GM21619 (cell line): ENCODE results near the gene AP5Z1.

Source experiments
- ATAC-seq: cut with Tn5 transposase; IDR thresholded peaks from one replicate; pipeline ENCODE4 v1.9.1; 2021; ENCODE audit not compliant: unreplicated experiment

Gene AP5Z1

DNA sequence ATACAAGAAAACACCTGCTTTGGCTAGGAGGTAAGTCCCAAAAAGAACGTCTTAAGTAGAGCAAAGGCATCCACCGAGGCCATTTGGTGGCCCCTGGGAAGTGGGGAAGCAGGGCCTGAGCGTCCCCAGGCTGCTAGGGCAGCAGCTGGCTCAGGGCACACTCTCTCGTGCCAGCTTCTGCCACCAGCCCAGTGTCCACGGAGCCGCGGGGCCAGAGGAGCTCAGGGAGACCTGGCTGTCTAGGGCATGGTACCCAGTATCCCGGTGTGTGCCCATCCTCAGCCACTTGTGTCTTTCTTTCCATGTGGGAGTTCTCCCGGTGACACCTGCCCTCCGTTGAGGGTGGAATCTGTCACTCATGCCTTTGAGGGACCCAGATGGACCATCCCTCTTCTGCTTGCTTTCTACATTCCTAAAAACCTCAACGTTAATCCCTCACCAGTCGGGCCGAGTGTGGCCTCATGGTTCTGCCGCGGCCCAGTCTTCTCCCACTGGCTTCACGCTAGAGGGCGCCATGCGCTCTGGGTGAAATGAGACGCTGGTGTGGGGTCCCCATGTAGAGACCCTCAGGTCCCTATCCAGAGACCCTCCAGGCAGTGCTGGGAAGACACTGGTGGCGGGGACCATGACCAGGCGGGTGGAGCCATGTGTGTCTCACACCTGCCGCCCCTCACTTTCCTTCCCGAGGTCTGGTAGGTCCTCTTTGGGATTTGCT is 9.5 kb upstream of the AP5Z1 start:
- ATAC-seq = no peak

DNA sequence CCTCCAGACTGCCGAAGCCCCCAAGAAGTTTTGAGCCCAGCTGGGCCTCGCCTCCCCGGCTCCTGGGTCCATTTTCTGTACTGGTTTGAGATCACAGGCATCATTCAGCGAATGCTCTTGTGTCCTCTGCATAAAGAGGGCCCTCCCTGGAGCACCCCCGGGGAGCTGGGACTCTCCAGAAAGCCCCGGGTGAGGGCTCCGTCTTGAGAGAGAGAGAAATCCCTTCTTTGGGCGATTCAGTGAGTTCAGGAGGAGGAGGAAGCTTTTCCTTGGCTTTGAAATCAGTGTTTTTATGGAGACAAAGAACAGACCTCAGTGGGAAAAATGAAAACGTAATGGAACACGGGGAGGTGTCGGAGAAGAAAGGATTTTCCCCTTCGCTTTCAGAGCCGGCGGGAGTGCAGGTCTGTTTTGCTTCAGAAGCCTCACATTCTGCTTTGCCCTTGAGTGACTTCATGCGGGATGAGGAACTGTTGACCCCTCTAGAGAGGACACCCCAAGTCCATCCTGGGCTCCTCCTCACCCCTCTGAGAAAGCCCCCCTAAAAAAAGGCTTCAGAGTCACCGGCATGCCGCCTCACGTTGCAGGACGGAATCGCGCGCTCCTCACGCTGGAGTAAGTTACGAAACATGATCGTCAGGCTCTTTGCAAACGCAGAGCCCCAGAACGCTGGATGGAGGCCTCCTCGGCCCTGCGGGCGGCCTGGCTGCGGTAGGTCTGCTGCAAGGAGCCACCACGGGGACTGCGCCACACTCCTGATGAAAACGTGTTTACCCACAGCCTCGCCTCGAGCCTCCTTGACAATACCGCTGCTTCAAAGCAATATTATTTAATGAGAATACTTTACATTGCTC is 8.5 kb upstream of the AP5Z1 start:
- ATAC-seq = no peak

DNA sequence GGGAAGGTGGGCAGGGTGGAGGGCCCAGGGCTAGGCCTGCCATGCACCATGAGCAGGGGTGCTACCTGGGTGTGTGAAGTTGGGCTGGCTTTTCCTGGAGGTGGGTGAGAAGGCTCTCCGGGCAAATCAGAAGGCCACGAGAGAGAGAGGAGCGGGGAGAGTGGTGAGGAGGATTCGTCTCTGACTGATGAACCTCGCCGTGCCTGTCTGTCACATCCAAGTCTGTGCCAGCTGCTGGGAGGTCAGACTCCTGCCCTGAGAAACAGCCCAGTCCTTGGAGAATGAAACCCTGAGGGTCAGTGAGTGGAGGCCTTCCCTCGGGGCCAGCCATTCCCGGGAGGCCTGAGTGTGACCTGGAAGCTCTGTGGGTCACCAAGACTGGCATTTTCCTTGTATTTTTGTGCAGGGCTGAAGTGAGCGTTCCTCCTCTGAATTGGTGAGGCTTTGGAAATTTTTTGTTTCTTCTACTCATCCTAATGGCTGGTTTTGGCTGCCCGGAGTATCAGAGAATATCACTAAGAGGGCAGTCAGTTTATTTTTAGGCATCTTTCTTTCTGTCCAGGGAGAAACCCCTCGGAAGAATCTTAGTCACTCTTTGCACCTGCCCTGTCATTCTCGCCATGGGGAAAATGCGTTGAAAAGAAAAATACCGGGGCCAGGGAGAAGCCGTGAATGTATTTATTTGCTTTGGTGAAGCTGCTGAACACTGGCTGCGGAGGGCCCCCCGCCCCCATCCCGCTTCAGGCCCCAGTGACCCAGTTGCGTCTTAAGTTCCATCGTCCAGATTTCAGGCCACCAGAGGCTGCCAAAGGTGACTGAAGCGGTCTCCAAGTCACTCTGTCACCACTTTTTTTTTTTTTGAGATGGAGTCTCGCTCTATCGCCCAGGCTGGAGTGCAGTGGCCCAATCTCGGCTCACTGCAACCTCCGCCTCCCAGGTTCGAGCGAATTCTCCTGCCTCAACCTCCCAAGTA is 6.5 kb upstream of the AP5Z1 start:
- no peak for ATAC-seq

DNA sequence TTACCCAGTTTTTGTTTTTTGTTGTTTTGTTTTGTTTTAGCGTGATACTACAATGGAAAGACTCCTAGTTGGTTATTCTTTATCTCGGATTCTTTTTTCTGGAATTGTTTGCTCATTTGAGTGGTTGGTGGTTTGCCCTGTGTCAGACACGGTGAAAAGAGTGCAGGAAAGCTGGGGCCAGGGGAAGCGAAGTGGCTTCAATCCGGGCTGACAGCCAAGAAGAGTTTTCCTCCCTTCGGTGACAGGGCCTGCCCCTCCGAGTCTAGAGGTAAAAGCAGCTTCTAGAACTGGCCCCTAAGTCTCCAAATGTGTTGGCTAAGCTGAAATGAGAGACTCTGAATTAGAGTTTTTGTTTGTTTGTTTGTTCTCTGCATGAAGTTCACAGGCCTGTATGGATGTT is 5.7 kb upstream of the AP5Z1 start:
- no peak for ATAC-seq

DNA sequence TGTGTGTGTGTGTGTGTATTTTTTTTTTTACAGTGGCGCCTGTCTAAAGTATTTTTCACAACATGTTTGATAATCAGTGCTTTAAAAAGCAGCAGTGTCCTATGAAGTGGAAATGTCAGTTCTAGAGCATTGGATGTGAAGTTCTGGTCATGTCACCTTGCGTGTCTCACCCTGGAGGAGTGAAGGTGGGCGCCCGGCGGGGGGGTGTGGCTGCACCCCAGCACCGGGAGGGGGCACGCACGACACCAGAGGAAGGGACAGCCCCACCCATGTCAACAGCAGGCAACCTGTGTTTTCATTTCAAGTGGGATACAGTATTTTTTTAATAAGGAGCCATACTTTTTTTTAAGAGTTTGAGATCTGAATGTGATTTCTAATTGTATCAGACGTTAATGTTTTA is 4.5 kb upstream of the AP5Z1 start:
- ATAC-seq = no peak

DNA sequence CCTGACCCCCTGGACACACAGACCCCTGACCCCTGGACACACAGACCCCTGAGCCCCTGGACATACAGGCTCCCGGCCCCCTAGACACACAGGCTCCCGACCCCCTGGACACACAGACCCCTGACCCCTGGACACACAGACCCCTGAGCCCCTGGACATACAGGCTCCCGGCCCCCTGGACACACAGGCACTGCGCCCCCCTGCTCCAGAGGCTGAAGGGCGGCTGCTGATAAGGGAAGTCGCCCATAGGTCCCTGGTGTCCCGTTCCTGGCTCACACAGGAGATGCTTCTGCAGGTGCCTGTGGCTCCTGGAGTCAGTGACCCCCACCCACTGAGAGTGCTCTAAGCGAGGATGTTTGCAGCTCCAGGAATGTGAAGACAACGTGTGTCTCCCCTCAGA is 3.7 kb upstream of the AP5Z1 start:
- ATAC-seq = no peak

DNA sequence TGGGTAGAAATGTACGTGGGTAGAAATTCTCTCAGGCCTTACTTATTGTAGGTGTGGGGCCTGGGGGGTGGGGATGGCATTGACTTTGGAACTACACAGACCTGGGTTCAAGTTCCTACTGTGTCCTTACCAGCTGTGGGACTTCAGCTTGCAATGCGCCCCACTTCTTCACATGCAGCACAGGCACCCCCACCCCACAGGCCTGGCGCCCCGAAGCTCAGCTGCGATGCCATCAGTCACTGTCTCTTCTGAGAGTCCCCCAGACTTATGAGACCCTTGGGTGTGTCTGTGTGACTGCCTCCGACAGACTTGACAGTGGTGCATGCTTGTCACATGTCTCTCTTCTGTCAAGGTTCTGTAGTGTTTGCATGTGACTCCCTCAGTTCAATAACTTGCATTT is 3.1 kb upstream of the AP5Z1 start:
- ATAC-seq = no peak

DNA sequence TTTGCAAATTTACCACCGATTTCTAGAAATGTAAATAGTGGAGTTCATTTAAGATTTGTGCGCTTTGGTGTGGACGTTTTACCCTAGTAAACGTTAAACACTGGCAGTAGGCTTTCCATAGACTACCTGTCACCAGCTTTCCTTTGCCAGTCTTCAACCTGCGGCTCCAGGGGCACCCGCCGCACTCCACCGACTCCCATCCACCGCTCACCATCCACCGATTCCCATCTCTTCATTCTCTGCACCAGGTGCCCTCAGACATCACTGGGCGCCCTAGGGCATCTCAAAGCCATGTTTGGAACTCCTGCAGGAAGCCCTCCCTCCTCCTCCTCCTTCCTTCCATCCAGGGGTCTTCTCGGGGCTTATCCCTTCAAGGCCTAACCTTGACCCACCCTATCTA is 1.4 kb upstream of the AP5Z1 start:
- ATAC-seq = no peak

DNA sequence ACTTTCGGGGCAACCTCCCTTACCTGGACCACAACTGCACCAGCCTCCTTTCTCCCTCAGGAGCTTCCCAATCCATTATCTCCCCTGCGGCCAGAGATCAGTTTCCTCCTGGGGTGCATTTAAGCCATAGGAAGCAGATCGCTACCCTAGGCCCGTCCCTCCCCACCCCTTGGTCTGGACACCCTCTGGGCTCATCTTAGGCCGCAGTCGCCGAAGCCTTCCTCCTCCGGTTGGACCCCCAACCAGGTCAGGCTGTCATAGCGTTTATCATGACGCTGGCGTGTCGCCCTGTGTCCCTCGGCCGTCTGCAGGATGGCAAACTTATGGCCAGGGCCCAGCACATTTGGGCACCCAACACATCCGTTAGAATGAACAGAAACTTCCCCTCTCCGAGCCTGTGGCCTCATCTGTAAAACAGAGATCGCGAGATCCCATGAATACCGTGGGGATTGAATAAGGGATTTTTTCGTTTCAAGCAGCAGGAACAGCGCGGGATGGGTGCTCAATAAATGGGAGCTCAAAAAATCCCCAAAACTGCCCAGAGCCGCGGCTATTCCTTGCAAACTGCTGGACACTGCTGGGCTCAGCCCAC is 669 bp upstream of the AP5Z1 start:
- ATAC-seq = peak; percentile 27

DNA sequence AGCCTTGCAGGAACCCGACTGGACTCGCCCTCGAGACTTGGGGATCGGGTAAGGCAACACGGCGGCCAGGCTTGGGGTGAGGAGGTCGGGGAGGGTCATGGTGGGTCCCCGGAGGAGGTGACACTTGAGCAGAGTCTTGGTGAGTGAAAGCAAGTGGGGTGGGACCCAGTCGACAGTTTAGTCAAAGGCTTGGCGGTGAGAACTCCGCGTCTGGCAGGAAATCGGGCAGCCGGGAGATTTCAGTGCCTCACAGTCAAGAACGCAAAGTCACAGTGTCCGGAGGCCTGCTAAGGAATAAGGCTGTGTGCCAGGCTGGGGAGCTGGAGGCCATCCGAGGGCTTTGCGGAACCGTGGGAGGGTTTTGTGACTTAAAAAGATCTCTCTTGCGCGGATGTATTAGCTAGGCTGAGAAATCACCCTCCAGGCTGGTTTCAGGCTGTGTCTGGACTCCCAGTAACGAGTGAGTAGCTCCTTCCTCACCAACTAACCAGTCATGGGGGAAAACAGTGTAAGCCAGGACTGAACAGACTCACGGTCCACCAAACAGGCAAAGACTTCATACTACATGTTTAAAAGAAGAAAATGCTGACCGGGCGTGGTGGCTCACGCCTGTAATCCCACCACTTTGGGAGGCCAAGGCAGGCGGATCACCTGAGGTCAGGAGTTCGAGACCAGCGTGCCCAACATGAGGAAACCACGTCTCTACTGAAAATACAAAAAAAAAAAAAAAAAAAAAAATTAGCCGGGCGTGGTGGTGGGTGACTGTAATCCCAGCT is 613 bp downstream of the AP5Z1 start:
- peak; percentile 17 for ATAC-seq

DNA sequence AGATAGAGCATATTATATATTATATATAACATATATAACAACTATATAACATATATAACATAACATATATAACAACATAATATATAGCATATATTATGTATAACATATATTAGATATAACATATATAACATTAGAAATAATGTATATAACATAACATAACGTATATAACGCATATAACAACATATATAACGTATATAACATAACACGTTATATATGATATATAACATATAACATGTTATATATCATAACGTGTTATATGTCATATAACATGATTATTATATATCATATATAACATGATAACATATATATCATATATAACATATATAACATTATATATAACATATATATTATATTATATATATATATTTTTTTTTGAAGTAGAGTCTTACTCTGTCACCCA is 3.7 kb downstream of the AP5Z1 start:
- no peak for ATAC-seq

DNA sequence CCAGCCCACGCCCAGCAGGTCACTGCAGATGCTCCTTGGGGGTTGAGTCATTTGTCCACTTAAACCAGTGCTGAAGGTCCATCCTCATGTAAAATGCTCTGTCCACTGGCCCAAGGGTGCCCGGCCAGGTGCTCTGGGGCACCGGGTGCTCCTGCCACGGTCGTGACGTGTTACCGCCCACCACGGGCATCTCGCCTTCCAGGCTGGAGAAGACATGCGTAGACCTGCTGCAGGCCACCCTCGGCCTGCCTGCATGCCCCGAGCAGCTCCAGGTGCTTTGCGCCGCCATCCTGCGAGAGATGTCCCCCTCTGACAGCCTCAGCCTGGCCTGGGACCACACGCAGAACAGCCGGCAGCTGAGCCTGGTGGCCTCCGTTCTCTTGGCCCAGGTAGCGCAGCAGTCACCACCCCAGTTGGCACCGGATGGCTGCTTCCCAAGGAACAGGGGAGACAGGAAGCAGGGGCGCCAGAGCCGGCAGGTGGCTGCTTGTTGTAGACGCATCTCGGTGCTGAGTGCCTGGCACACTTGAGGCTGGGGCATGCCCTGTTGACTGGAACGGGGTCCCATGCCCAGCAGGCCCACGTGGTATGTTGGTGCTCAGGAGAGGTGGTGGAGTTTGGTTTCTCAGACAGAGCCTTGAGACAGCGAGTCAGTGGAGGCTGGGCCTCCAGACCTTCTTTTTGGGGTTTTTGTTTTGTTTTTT is 6.1 kb downstream of the AP5Z1 start:
- ATAC-seq = no peak

DNA sequence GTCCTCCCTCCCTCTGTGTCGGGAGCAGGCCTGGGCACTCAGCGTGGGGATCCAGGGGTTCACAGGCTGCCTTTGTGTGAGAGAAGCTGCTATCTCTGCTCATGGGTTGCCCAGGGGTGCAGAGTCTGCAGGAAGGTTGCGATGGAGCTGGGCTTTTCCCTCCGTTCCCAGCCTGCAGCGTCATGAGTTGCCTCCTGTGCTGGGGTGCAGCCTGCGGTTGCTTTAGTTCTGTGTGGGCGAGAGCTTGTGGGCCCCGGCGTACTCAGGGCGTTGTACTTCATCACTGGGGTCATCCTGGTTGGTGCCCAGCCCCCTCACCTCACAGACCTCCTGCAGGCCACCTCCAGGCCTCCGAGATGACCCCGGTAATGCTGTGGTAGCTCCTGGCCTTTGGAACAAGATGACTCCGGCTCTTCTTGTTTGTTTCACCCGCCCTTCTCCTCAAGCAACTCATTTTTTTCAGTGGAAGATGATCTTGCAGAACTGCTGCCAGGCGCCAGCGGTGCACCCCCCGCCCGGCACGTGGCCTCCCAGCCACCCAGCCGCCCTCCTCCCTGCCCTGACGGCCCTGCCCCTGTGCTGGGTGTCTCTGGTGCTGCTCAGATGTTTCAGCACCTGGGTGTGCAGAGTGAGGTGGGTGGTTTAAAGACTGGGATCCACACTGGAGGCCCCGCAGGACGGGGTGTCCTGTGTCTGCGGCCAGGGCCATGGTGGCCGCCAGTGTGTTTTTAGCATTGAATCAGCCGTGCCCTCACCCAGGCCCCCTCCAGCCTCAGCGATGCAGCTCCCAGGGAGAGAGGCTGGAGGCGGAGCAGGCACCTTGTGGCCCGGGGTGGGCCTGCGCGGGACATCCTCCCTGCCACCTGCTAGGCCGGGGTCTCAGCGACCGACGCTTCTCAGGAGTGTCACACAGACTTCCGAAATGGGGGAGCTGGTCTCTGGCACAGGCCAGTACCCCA is 7.2 kb downstream of the AP5Z1 start:
- no peak for ATAC-seq

DNA sequence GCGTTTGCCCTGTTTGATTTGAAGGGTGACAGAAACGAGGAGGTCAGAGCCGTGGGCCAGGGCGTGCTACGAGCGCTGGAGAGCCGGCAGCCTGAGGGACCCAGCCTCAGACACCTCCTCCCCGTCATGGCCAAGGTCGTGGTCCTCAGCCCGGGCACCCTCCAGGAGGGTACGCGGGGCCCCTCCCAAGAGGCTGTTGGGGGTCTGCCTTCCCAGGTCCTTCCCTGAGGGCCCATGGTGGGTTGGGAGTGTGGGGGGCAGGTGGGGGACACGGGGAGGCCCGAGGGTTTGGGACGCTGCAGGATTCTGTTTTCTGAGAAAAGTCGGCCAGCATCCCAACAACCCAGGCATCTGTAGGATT is 7.8 kb downstream of the AP5Z1 start:
- ATAC-seq = no peak

DNA sequence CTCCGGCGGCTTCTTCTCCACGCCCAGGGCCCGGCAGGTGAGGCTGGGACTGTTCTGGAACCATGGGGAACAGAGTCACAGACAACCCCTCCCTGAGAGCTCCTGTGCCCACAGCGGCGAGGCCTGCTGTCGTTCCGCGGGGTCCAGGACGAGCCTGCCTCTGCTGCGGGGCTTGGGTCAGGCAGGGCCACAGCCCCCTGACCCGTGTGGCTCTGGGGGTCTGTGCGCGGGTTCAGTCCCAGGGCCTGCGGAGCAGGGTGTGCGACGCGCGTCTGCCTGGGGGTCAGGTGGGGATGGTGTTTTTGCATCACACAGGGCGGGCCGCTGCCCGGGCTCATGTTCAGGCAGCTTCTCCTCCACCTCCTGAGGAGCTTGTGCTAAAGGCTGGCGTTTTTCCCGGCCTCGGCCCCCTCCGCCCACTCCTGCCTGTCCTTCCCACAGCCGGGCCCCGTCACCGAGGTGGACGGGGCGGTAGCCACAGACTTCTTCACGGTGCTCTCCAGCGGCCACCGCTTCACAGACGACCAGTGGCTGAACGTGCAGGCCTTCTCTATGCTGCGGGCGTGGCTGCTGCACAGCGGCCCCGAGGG is 8.4 kb downstream of the AP5Z1 start:
- ATAC-seq = no peak

DNA sequence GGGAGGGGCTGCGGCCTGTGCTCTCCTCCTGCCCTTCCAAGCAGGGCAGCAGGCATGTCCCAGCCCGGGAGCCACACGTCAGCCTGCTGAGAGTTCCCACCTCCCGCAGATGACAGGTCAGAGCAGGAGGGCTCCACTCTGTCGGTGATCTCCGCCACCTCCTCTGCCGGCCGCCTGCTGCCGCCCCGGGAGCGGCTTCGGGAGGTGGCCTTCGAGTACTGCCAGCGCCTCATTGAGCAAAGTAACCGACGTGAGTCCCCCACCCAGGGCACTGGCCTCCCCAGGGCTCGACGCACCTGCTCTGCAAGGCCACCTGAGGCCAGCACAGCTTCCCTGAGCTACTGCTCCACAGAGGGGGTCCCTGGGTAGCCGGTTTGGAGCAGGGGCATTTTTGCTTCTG is 9.4 kb downstream of the AP5Z1 start:
- ATAC-seq = no peak

DNA sequence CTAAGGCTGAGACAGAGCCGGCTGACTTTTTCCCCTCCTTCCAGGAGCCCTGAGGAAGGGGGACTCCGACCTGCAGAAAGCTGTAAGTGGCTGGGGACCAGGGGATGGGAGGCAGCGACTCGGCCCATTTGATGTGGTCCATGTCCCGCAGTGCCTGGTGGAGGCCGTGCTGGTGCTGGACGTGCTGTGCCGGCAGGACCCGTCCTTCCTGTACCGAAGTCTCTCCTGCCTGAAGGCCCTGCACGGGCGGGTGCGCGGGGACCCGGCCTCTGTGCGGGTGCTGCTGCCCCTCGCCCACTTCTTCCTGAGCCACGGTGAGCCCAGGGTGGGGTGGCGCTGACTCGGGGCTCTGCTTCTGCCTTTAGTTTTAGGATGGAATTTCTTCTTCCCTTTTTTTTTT is 9.9 kb downstream of the AP5Z1 start:
- no peak for ATAC-seq

DNA sequence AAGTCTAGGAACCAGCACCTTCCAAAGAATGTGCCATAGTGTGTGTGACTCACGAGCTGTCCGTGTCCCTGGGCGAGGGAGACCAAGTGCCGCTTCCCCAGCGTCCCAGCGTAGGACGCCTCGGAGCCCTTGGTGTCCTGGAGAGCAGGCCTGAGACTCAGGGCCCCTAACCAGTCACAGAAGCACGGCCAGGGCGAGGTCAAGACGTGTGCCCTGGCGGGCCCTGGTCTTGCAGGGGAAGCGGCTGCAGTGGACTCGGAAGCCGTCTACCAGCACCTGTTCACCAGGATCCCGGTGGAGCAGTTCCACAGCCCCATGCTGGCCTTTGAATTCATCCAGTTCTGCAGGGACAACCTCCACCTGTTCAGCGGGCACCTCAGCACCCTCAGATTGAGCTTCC is 10.6 kb downstream of the AP5Z1 start:
- ATAC-seq = no peak
